WTC11 (cell line): ENCODE results near the gene ABCD2. TPM values are rescaled to one million over a fixed set of nuclear protein-coding genes. Genes with fewer than 3 reads are reported as not detected.

Experiments used
- ATAC-seq: fragments of 200-7000 bp; cut with Tn5 transposase; 2 replicates; pipeline ENCODE4 v1.10.0; 2021; ENCODE audit warnings: mild to moderate bottlenecking, moderate library complexity
- CTCF ChIA-PET: fragments of 300-600 bp; sonication (Branson Sonifier 250); formaldehyde crosslinking; loops from one replicate; lab custom pipeline; 2021; ENCODE audit warnings: antibody characterized with exemption; lab: Charles Lee
- POLR2A ChIA-PET: fragments of 350-600 bp; sonication (Branson Sonifier 250); formaldehyde crosslinking; loops from one replicate; lab custom pipeline; 2021; ENCODE audit warnings: antibody characterized with exemption; lab: Charles Lee
- DNase-seq: peaks from one replicate; pipeline ENCODE4 v3.0.0; 2021; ENCODE audit warnings: low spot score
- H3K27ac Mint-ChIP-seq: 2 replicates; pipeline ENCODE4 v1.8.0; 2021; ENCODE audit warnings: mixed read lengths
- H3K27me3 Mint-ChIP-seq: 2 replicates; pipeline ENCODE4 v1.8.0; 2021; ENCODE audit warnings: low read depth, mild to moderate bottlenecking, moderate library complexity, mixed read lengths
- H3K36me3 Mint-ChIP-seq: 2 replicates; pipeline ENCODE4 v1.8.0; 2021; ENCODE audit warnings: mixed read lengths
- H3K4me1 Mint-ChIP-seq: 2 replicates; pipeline ENCODE4 v1.8.0; 2022; ENCODE audit warnings: mixed read lengths
- H3K4me3 Mint-ChIP-seq: 2 replicates; pipeline ENCODE4 v1.8.0; 2021; ENCODE audit warnings: mild to moderate bottlenecking, moderate library complexity, mixed read lengths
- H3K9me3 Mint-ChIP-seq: 2 replicates; pipeline ENCODE4 v1.8.0; 2021; ENCODE audit warnings: mixed read lengths
- ETV6 ChIP-seq: sonication (generic); formaldehyde crosslinking; IDR thresholded peaks from 2 replicates; pipeline ENCODE4 v1.8.1; 2022; ENCODE audit warnings: mild to moderate bottlenecking, missing genetic modification reagents
- FOXK1 ChIP-seq: sonication (generic); formaldehyde crosslinking; IDR thresholded peaks from 2 replicates; pipeline ENCODE4 v1.8.0; 2022; ENCODE audit warnings: mild to moderate bottlenecking, moderate library complexity, missing genetic modification reagents
- JUN ChIP-seq: sonication (generic); formaldehyde crosslinking; IDR thresholded peaks from 2 replicates; pipeline ENCODE4 v1.8.0; 2023; ENCODE audit warnings: mild to moderate bottlenecking, missing genetic modification reagents
- TCF7 ChIP-seq: sonication (generic); formaldehyde crosslinking; IDR thresholded peaks from 2 replicates; pipeline ENCODE4 v1.8.0; 2022; ENCODE audit warnings: mild to moderate bottlenecking, low read depth, missing genetic modification reagents, moderate library complexity
- TEAD1 ChIP-seq: sonication (generic); formaldehyde crosslinking; IDR thresholded peaks from 2 replicates; pipeline ENCODE4 v1.8.0; 2022; ENCODE audit warnings: mild to moderate bottlenecking, missing genetic modification reagents
- ZNF416 ChIP-seq: fragments of 250-450 bp; sonication (Bioruptor Pico); IDR thresholded peaks from 2 replicates; pipeline ENCODE4 v1.9.0; 2021; ENCODE audit warnings: mild to moderate bottlenecking, inconsistent platforms
- ZNF671 ChIP-seq: fragments of 250-450 bp; sonication (Bioruptor Pico); IDR thresholded peaks from 2 replicates; pipeline ENCODE4 v1.8.0; 2021; ENCODE audit warnings: mild to moderate bottlenecking
- total RNA-seq: library from RNA; stranded (reverse); gene quantifications from 3 replicates; pipeline ENCODE4 v1.2.3, GENCODE V29; 2021
- TF ChIP-seq, protein P1 (sequence below): sonication (generic); formaldehyde crosslinking; IDR thresholded peaks from 2 replicates; pipeline ENCODE4 v1.8.0; 2023; ENCODE audit warnings: missing genetic modification reagents, mild to moderate bottlenecking, borderline replicate concordance
- TF ChIP-seq, protein P2 (sequence below): sonication (generic); formaldehyde crosslinking; IDR thresholded peaks from 2 replicates; pipeline ENCODE4 v1.8.1; 2023; ENCODE audit warnings: mild to moderate bottlenecking, missing genetic modification reagents
- TF ChIP-seq, protein P3 (sequence below): sonication (generic); formaldehyde crosslinking; IDR thresholded peaks from 2 replicates; pipeline ENCODE4 v1.8.1; 2022; ENCODE audit warnings: missing genetic modification reagents, borderline replicate concordance
- TF ChIP-seq, protein P4 (sequence below): sonication (generic); formaldehyde crosslinking; IDR thresholded peaks from 2 replicates; pipeline ENCODE4 v1.8.1; 2023; ENCODE audit warnings: mild to moderate bottlenecking, missing genetic modification reagents, moderate library complexity
- TF ChIP-seq, protein P5 (sequence below): sonication (generic); formaldehyde crosslinking; IDR thresholded peaks from 2 replicates; pipeline ENCODE4 v1.8.0; 2022; ENCODE audit warnings: missing genetic modification reagents

Gene ABCD2
- total RNA-seq, 1 experiment from 2014 or later, result not detected

DNA sequence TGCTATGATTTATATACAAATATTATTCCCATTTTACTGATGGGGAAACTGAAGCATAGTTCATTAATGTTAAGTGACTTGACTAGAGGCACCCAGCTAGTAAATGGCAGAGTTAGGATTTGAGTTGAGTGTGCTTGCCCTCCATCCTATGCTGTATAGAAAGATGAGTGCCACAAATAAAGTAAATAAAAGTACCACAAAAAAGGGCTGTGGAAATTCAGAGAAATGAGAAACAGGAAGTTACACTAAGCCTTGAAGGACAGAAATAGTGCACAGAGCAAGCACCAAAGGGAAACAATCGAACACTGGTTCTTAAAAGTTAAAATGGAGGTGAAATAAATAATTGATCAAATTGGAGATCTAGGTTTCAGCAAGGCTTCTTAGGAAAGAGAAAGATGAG is 9.2 kb upstream of the ABCD2 start:
- H3K4me3 Mint-ChIP-seq, result no peak overlapping the region
- ATAC-seq, result no peak
- CTCF ChIA-PET, result no interaction called here
- no peaks in the 10 kb centered on the region for H3K9me3 Mint-ChIP-seq
- no peak for DNase-seq
- POLR2A ChIA-PET, result no interaction called here
- no peaks in the 10 kb centered on the region for H3K36me3 Mint-ChIP-seq
- H3K27ac Mint-ChIP-seq, result no peak overlapping the region
- no peaks in the 10 kb centered on the region for H3K27me3 Mint-ChIP-seq
- peaks cover 5% of the 10 kb centered on the region; the same call in 1 of the 2 replicates for H3K4me1 Mint-ChIP-seq
- TF ChIP-seq ZNF416 (CRISPR knock-in tag) (no peak), FOXK1 (no peak), TCF7 (no peak), ETV6 (CRISPR knock-in tag) (no peak), JUN (no peak), TEAD1 (CRISPR knock-in tag) (no peak)
- TF ChIP-seq, protein P1, sequence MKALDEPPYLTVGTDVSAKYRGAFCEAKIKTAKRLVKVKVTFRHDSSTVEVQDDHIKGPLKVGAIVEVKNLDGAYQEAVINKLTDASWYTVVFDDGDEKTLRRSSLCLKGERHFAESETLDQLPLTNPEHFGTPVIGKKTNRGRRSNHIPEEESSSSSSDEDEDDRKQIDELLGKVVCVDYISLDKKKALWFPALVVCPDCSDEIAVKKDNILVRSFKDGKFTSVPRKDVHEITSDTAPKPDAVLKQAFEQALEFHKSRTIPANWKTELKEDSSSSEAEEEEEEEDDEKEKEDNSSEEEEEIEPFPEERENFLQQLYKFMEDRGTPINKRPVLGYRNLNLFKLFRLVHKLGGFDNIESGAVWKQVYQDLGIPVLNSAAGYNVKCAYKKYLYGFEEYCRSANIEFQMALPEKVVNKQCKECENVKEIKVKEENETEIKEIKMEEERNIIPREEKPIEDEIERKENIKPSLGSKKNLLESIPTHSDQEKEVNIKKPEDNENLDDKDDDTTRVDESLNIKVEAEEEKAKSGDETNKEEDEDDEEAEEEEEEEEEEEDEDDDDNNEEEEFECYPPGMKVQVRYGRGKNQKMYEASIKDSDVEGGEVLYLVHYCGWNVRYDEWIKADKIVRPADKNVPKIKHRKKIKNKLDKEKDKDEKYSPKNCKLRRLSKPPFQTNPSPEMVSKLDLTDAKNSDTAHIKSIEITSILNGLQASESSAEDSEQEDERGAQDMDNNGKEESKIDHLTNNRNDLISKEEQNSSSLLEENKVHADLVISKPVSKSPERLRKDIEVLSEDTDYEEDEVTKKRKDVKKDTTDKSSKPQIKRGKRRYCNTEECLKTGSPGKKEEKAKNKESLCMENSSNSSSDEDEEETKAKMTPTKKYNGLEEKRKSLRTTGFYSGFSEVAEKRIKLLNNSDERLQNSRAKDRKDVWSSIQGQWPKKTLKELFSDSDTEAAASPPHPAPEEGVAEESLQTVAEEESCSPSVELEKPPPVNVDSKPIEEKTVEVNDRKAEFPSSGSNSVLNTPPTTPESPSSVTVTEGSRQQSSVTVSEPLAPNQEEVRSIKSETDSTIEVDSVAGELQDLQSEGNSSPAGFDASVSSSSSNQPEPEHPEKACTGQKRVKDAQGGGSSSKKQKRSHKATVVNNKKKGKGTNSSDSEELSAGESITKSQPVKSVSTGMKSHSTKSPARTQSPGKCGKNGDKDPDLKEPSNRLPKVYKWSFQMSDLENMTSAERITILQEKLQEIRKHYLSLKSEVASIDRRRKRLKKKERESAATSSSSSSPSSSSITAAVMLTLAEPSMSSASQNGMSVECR (CRISPR knock-in tag), result no peak
- TF ChIP-seq, protein P2, sequence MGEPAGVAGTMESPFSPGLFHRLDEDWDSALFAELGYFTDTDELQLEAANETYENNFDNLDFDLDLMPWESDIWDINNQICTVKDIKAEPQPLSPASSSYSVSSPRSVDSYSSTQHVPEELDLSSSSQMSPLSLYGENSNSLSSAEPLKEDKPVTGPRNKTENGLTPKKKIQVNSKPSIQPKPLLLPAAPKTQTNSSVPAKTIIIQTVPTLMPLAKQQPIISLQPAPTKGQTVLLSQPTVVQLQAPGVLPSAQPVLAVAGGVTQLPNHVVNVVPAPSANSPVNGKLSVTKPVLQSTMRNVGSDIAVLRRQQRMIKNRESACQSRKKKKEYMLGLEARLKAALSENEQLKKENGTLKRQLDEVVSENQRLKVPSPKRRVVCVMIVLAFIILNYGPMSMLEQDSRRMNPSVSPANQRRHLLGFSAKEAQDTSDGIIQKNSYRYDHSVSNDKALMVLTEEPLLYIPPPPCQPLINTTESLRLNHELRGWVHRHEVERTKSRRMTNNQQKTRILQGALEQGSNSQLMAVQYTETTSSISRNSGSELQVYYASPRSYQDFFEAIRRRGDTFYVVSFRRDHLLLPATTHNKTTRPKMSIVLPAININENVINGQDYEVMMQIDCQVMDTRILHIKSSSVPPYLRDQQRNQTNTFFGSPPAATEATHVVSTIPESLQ (CRISPR knock-in tag), result no peak
- TF ChIP-seq, protein P3, sequence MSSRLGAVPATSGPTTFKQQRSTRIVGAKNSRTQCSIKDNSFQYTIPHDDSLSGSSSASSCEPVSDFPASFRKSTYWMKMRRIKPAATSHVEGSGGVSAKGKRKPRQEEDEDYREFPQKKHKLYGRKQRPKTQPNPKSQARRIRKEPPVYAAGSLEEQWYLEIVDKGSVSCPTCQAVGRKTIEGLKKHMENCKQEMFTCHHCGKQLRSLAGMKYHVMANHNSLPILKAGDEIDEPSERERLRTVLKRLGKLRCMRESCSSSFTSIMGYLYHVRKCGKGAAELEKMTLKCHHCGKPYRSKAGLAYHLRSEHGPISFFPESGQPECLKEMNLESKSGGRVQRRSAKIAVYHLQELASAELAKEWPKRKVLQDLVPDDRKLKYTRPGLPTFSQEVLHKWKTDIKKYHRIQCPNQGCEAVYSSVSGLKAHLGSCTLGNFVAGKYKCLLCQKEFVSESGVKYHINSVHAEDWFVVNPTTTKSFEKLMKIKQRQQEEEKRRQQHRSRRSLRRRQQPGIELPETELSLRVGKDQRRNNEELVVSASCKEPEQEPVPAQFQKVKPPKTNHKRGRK, result no peak
- TF ChIP-seq, protein P4, sequence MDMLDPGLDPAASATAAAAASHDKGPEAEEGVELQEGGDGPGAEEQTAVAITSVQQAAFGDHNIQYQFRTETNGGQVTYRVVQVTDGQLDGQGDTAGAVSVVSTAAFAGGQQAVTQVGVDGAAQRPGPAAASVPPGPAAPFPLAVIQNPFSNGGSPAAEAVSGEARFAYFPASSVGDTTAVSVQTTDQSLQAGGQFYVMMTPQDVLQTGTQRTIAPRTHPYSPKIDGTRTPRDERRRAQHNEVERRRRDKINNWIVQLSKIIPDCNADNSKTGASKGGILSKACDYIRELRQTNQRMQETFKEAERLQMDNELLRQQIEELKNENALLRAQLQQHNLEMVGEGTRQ, result no peak

DNA sequence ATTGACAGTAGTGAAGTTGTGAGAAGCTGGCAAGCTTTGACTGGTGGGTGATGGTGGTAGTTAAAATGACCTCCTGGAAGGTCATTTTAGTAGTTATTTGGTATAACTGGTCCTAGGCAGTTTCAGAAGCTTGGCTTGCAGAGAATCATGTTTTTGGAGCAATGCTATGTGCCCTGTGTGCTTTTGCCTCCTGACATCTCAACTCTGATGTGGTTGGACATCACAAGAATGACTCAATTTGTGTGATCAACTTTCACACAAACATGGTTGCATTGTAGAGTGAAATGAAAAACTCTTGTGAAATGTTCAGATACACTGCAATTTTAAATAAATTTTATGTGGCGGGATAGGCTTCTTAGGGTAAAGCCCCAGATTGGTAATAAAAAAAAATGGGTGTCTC is 8.3 kb upstream of the ABCD2 start:
- Mint-ChIP-seq H3K4me1 (peaks cover 5% of the 10 kb centered on the region; the same call in 1 of the 2 replicates), H3K9me3 (no peaks in the 10 kb centered on the region), H3K27ac (no peak overlapping the region), H3K27me3 (no peaks in the 10 kb centered on the region), H3K4me3 (no peak overlapping the region), H3K36me3 (no peaks in the 10 kb centered on the region)
- ATAC-seq (no peak), DNase-seq (no peak)
- CTCF ChIA-PET, result no interaction called here
- POLR2A ChIA-PET, result no interaction called here
- no peak for TF ChIP-seq ZNF671 (CRISPR knock-in tag)
- TF ChIP-seq, protein P5, sequence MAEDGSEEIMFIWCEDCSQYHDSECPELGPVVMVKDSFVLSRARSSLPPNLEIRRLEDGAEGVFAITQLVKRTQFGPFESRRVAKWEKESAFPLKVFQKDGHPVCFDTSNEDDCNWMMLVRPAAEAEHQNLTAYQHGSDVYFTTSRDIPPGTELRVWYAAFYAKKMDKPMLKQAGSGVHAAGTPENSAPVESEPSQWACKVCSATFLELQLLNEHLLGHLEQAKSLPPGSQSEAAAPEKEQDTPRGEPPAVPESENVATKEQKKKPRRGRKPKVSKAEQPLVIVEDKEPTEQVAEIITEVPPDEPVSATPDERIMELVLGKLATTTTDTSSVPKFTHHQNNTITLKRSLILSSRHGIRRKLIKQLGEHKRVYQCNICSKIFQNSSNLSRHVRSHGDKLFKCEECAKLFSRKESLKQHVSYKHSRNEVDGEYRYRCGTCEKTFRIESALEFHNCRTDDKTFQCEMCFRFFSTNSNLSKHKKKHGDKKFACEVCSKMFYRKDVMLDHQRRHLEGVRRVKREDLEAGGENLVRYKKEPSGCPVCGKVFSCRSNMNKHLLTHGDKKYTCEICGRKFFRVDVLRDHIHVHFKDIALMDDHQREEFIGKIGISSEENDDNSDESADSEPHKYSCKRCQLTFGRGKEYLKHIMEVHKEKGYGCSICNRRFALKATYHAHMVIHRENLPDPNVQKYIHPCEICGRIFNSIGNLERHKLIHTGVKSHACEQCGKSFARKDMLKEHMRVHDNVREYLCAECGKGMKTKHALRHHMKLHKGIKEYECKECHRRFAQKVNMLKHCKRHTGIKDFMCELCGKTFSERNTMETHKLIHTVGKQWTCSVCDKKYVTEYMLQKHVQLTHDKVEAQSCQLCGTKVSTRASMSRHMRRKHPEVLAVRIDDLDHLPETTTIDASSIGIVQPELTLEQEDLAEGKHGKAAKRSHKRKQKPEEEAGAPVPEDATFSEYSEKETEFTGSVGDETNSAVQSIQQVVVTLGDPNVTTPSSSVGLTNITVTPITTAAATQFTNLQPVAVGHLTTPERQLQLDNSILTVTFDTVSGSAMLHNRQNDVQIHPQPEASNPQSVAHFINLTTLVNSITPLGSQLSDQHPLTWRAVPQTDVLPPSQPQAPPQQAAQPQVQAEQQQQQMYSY (CRISPR knock-in tag), result no peak
